ENCODE data around the gene CHST3.

GRCh38 chr10:71982269-71983178 lies 18.3 kb downstream of the CHST3 start:
- TF ChIP-seq ZC3H10 (CRISPR knock-in tag; IDR thresholded peaks at IDR 0.05) (no peak), OSR1 (CRISPR knock-in tag; IDR thresholded peaks at IDR 0.05) (no peak), PATZ1 (CRISPR knock-in tag; IDR thresholded peaks at IDR 0.05; ENCODE audit: borderline replicate concordance) (no peak), ZNF565 (CRISPR knock-in tag; conservative IDR thresholded peaks at IDR 0.05; ENCODE audit: low read depth) (no peak), RARB (CRISPR knock-in tag; IDR thresholded peaks at IDR 0.05) (no peak), PPARA (CRISPR knock-in tag; IDR thresholded peaks at IDR 0.05; ENCODE audit: borderline replicate concordance) (no peak), CREB5 (CRISPR knock-in tag; IDR thresholded peaks at IDR 0.05; ENCODE audit: low read depth) (no peak), ZFP3 (CRISPR knock-in tag; IDR thresholded peaks at IDR 0.05) (no peak), TCF4 (CRISPR knock-in tag; IDR thresholded peaks at IDR 0.05; ENCODE audit: borderline replicate concordance) (no peak), ZFP30 (CRISPR knock-in tag; IDR thresholded peaks at IDR 0.05) (no peak), POU6F1 (CRISPR knock-in tag; IDR thresholded peaks at IDR 0.05; ENCODE audit: borderline replicate concordance, low read depth) (no peak), GLIS3 (CRISPR knock-in tag; IDR thresholded peaks at IDR 0.05) (no peak)

Data from SK-N-SH treated with all-trans-retinoic acid at 6 μM for 48 hours (cell line).